Right ventricle myocardium inferior (tissue), 1 donor: ENCODE data around the gene PTPN11. TPM values are rescaled to one million over a fixed set of nuclear protein-coding genes. Genes with fewer than 3 reads are reported as not detected.
"Not testable (repeated sequence)": the region's sequence is repeated elsewhere in the genome, so short reads cannot be mapped to it uniquely, and the experiment has no call there.

Experiments used
- ATAC-seq: fragments of 200-7000 bp; cut with Tn5 transposase; one replicate; pipeline ENCODE4 v1.9.1; 2020; ENCODE audit warnings: mild to moderate bottlenecking, moderate library complexity
- DNase-seq: peaks from one replicate; pipeline ENCODE4 v3.0.0; 2021; ENCODE audit errors: missing footprints
- intact Hi-C: fragments of 100-400 bp; cut with DNase I; formaldehyde crosslinking; loops from one replicate; pipeline ENCODE4 v1.11.0; 2022
- total RNA-seq: library from RNA; stranded (reverse); fragmentation: NEBNext Ultra II Directional; extraction: Animal tissue kit (Norgen Biotek cat#: 25700); gene quantifications from one replicate; pipeline ENCODE4 v1.2.1, GENCODE V29; 2021
- donor health status: DM: no; HTN: yes; CAD: no; lungs with severe emphysema.

Gene PTPN11
- total RNA-seq, 1 donor from 2014 or later: 114 TPM

DNA sequence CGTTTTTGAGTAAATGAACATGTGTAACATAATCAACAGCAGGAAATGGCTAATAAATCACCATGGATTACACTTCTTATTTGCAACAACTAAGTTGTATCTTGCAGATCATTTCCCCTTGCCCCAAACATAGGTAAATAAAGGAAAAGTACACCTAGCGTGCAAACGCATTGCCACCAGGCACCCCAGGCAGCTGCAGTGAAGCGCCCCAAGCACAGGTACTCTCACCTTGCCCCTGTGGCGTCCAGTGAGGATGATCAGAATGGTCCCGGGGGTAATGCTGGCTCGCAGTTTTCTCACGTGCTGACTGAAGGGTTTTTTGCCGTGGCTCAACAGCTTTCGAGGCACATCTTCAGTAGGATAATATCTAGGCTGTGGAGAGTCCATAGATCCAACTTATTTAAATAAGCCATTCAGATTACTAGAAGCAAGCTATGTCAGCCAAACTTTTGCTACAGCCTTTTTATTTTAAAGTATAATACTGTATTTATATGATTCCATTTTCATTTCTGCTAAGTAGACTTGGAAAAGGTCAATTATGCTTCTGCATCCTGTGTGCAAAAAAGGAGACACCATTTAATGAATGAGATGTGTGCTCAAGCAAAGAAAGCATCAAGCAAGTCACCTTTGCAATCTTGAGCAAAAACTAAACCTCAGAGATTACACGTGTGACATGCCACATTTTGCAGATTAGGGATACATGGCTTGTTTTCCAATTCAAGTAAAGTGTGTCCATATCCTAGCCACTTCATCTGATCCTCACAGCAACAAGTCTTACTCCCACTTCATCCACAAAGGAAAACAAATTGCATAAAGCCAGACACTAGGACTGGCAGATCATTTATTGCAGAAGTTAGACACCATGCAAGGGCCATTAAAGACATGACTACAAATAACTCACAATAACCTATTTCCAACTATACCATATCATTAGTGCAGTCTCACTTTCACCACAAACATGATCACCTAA is 11.9 kb upstream of the PTPN11 start:
- DNase-seq: no peak
- no peak for ATAC-seq
- intact Hi-C loops: no loop called here

DNA sequence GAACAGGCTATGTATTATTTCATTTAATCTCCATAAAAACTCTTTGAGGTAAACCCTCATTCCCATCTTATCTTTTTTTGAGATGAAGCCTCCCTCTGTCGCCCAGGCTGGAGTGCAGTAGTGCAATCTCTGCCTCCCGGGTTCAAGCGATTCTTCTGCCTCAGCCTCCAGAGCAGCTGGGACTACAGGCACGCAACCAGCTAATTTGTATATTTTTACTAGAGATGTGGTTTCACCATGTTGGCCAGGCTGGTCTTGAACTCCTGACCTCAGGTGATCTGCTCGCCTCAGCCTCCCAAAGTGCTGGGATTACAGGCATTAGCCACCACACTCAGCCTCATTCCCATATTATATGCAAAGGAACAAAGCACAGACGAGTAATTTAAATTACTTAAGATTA is 11.1 kb upstream of the PTPN11 start:
- ATAC-seq, DNase-seq, intact Hi-C loops: not testable (repeated sequence)

- intact Hi-C loops: no loop called here
- no peak for ATAC-seq
Observed at GRCh38 chr12:112408621-112409020, 10.1 kb upstream of the PTPN11 start.

GRCh38 chr12:112409064-112409905 is 9.5 kb upstream of the PTPN11 start, which contains the start of gene RPL6:
RPL6 (minus strand) TSS chr12:112409605; CDS start chr12:112408656, 949 bp downstream.
- ATAC-seq: peak; percentile 95
- intact Hi-C loops: no loop called here
- peak; percentile 74 for DNase-seq

More at GRCh38 chr12:112408621-112409020, 10.1 kb upstream of the PTPN11 start:
- no peak for DNase-seq

DNA sequence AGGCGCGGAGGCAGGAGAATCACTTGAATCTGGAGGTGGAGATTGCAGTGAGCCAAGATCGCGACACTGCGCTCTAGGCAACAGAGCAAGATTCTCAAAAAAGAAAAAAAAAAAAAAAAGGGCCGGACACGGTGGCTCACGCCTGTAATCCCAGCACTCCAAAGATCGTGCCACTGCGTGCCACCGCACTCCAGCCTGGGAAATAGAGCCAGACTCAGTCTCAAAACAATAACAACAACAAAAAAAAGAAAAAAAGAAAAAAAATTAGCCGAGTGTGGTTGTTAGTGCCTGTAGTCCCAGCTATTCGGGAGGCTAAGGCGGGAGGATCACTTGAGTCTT is 8.9 kb upstream of the PTPN11 start:
- DNase-seq (no peak), ATAC-seq (no peak)
- intact Hi-C loops: no loop called here

DNA sequence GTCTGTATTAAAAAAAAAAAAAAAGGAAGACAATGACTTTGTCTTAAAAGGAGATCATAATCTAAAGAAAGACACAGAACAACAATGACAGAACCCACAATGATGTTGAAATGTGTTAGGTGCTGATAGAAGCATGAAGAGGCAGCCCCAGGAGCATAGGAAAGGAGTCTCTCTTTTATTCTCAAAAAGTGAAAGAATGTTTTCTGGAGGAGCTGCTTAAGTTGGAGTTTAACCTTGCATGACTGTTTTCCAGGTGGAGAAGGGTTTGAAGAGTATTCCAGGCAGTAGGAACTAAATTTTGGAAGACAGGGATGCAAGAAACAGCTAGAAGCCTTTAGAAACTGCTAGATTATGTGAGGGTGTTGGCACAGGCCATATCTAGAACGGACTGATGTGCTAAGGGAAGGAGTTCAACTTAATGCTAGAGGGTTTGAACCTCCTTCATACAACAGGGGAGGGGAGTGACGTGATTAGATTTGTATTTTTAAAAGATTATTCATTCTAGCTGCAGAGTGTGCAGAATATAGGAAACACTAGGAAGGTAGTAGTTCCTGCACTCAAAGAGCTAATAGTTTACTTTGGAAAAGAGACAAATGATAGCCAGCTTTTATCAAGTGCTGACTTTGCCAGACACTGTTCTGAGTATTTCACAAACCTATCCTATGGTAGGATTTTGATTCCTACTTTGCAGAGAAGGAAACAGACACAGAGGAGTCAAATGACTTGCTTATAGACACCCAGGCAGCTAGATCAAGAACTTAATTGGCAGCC is 4.7 kb upstream of the PTPN11 start:
- DNase-seq (no peak), ATAC-seq (no peak)
- intact Hi-C loops: no loop called here

- ATAC-seq, intact Hi-C loops, DNase-seq: not testable (repeated sequence)
Observed at GRCh38 chr12:112415457-112415856, 3.3 kb upstream of the PTPN11 start.

- DNase-seq (no peak), ATAC-seq (no peak)
- intact Hi-C loops: no loop called here
Observed at GRCh38 chr12:112418273-112418607, 507 bp upstream of the PTPN11 start.

GRCh38 chr12:112419297-112420133 is 768 bp downstream of the PTPN11 start:
- DNase-seq: peak; percentile 77
- peak; percentile 81 for ATAC-seq
- intact Hi-C loops: no loop called here

DNA sequence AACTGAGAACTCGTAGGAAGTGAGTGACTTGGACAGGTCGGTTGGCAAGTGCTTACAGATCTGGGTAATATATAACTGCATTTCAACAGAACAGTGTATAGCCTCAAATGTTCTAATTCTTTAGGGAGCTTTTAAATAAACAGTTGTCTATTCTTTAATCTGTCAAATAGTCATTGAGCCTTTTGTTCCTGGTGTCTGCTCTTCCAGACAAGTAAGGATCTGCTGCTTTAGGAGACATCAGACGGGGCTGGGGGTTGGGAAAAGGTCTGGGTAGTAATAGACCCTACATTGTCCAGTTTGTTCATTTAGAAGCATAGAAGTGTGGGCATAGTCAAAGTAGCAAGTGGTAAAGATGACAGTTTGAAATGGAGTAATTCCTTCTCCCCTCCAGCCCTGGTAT is 2.0 kb downstream of the PTPN11 start:
- intact Hi-C loops: no loop called here
- DNase-seq: no peak
- ATAC-seq: no peak

DNA sequence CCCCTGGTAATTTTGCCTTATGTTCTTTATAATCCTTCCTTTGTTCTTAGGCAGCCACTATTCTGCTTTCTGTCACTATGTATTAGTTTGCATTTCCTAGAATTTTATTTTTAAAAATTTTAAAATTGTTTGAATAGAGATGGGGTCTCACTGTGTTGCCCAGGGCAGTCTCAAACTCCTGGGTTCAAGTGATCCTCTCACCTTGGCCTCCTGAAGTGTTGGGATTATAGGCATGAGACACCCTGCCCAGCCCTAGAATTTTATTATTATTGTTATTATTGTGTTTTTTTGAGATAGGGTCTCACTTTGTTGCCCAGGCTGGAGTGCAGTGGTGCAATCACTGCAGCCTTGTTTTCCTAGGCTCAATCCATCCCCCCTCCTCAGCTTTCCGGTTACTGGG is 2.6 kb downstream of the PTPN11 start:
- intact Hi-C loops: no loop called here
- DNase-seq (no peak), ATAC-seq (no peak)

DNA sequence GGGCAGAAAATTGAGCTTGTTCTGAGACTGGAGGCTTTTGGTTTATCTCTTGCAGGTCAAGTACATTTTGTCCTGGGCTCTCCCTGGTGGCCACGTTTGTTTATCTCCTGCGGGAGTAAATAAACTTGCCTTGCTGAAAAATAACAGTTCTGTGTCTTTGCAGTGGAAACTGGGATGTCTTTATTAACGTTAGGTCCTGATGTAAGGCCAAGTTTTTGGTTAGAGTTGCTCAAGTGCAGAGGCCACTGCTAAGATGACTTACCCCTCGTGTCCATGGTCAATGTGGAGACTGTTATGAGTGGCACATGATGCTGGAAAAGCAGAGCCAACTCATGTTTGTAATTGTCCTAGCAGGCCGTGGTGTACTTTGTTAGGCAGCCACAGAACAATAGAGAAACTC is 3.8 kb downstream of the PTPN11 start:
- ATAC-seq (no peak), DNase-seq (no peak)
- intact Hi-C loops: no loop called here

DNA sequence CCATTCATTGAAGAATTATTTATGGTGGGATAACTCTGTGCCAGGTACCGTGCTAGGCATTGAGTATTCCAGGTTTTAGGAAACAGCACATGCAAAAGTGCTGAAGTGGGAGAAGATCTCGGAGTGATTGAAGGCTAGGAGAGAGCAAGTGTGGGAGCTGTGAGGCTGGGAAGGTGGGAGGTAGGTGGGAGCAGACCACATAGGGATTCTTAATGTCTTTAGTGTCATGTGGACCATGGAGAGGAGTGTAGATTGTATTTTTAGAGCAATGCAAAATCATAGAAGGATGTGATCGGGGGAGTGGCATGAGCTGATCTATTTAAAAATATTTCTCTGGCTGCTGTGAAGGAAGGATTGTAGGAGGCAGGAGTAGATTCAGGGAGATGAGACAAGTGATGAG is 5.4 kb downstream of the PTPN11 start:
- DNase-seq (no peak), ATAC-seq (no peak)
- intact Hi-C loops: no loop called here

DNA sequence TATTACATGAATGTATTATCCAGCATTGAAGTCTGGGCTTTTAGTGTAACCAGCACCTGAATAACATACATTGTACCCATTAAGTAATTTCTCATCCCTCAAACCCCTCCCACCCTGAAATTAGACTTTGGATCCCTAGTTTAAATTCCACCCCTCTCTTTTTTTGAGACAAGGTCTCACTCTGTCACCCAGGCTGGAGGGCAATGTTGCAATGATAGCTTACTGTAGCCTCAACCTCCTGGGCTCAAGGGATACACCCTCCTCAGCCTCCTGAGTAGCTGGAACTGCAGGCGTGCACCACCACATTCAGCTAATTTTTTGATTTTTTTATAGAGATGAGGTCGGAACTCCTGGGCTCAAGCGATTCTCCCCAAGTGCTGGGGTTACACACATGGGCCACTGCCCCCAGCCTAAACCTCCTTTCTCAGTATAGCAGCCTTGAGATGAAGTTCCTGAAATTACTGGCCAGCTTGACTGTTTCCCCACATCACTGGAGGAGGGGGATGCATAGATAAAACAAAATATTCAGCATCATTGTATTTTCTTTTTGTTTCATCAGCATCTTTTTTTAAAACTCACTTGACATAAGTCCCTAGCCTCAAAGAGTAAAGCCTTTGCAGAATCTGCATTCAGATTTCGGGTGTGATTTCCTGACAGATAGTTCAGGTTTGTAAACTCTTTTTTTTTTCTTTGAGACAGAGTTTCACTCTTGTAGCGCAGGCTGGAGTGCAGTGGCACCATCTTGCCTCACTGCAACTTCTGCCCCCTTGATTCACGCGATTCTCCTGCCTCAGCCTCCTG is 7.0 kb downstream of the PTPN11 start:
- DNase-seq (no peak), ATAC-seq (no peak)
- intact Hi-C loops: no loop called here

DNA sequence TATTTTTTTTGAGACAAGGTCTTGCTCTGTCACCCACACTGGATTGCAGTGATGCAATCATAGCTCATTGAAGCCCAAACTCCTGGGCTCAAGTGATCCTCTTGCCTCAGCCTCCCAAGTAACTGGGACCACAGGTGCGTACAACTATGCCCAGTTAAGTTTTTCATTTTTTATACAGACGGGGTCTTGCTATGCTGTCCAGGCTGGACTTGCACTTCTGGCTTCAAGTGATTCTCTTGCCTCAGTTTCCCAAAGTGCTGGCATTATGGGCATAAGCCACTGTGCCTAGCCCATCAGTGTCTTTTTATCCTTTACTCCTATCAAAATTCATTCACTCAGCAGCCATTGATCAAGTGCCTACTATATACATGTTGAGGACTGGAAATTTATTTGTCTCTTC is 9.0 kb downstream of the PTPN11 start:
- DNase-seq (no peak), ATAC-seq (no peak)
- intact Hi-C loops: no loop called here

DNA sequence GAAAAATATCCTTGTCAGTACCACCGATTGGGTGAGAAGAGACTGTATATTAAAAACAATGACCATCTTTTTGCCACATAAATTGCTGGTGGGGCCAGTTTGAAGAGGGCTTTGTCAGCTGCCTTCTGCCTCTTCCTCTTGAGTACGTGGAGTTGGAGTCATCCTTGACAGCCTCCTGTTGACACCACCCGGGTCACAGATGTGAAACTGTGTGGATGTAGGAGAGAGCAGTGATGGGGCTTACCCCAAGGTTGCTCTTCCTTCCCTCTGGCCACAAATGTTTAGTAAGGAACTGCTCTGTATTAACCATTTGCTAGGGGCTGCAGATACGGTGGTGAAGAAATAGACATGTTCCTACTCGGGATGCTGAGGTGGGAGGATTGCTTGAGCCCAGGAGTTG is 12.2 kb downstream of the PTPN11 start:
- ATAC-seq (no peak), DNase-seq (no peak)
- intact Hi-C loops: no loop called here

GRCh38 chr12:112431965-112432364 is 13.2 kb downstream of the PTPN11 start:
- no peak for DNase-seq
- intact Hi-C loops: no loop called here
- ATAC-seq: no peak

DNA sequence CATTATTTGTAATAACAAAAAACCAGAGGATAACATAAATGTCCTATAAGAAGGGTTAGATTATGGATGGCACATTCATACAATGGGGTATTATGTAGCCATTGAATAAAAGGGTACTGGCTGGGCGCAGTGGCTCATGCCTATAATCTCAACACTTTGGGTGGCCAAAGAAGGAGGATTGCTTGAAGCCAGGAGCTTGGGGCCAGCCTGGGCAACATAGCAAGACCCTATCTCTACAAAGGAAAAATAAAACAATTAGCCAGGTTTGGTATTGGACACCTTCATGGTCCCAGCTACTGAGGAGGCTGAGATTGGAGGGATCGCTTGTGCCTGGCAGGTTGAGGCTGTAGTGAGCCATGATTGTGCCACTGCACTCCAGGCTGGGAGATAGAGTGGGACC is 14.8 kb downstream of the PTPN11 start:
- DNase-seq: no peak
- intact Hi-C loops: no loop called here
- no peak for ATAC-seq
